ENCODE measurements around the gene SLC22A17.
"Not testable (repeated sequence)": the region's sequence is repeated elsewhere in the genome, so short reads cannot be mapped to it uniquely, and the experiment has no call there.

Gene SLC22A17

GRCh38 chr14:23389396-23389795 lies 36.7 kb upstream of the SLC22A17 start:
- Histone ChIP-seq H3K4me1 (ENCODE audit: control insufficient read depth, insufficient read depth, low read length, poor library complexity, severe bottlenecking) (no peaks in the 10 kb centered on the region), H3K27me3 (replicated peaks; ENCODE audit: control insufficient read depth, insufficient read depth, low read length, poor library complexity, severe bottlenecking) (no peaks in the 10 kb centered on the region), H3K27ac (ENCODE audit: insufficient read depth, low read length, poor library complexity, severe bottlenecking) (no peak overlapping the region), H3K36me3 (ENCODE audit: control insufficient read depth, insufficient read depth, low read length) (no peaks in the 10 kb centered on the region), H3K4me3 (ENCODE audit: insufficient read depth, low read depth, low read length, poor library complexity, severe bottlenecking) (no peak overlapping the region), H3K9me3 (ENCODE audit: control insufficient read depth, low read length) (no peaks in the 10 kb centered on the region)
- DNase-seq, result no peak

DNA sequence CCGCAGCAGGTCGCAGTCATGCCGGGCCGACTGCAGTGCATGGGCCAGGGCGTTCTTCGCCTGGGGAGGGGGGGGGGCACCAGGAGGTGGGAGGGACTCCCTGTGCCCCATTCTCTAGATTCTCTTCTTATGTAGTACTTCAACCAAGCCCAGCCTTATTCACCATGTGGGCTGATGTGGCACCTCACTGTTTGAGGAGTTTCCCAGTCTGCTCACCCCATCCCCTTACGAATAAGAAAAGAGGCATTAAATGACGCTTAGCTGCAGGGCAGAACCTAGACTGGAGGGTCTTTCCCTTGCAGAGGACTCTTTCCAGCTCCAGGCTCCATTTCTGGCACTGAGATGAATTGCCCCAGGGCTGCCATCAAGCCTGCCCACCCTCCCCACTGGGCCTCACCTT lies 36.3 kb upstream of the SLC22A17 start:
- Histone ChIP-seq H3K4me3 (ENCODE audit: insufficient read depth, low read depth, low read length, poor library complexity, severe bottlenecking) (no peak overlapping the region), H3K27ac (ENCODE audit: insufficient read depth, low read length, poor library complexity, severe bottlenecking) (no peak overlapping the region), H3K36me3 (ENCODE audit: control insufficient read depth, insufficient read depth, low read length) (no peaks in the 10 kb centered on the region), H3K4me1 (ENCODE audit: control insufficient read depth, insufficient read depth, low read length, poor library complexity, severe bottlenecking) (no peaks in the 10 kb centered on the region), H3K9me3 (ENCODE audit: control insufficient read depth, low read length) (no peaks in the 10 kb centered on the region), H3K27me3 (replicated peaks; ENCODE audit: control insufficient read depth, insufficient read depth, low read length, poor library complexity, severe bottlenecking) (no peaks in the 10 kb centered on the region)
- DNase-seq, result no peak

GRCh38 chr14:23387916-23388882 lies 35.5 kb upstream of the SLC22A17 start:
- Histone ChIP-seq H3K36me3 (ENCODE audit: control insufficient read depth, insufficient read depth, low read length) (no peaks in the 10 kb centered on the region), H3K4me3 (ENCODE audit: insufficient read depth, low read depth, low read length, poor library complexity, severe bottlenecking) (no peak overlapping the region), H3K27me3 (replicated peaks; ENCODE audit: control insufficient read depth, insufficient read depth, low read length, poor library complexity, severe bottlenecking) (no peaks in the 10 kb centered on the region), H3K27ac (ENCODE audit: insufficient read depth, low read length, poor library complexity, severe bottlenecking) (no peak overlapping the region), H3K9me3 (ENCODE audit: control insufficient read depth, low read length) (no peaks in the 10 kb centered on the region), H3K4me1 (ENCODE audit: control insufficient read depth, insufficient read depth, low read length, poor library complexity, severe bottlenecking) (no peaks in the 10 kb centered on the region)
- DNase-seq, result no peak

GRCh38 chr14:23386999-23387398 lies 34.3 kb upstream of the SLC22A17 start:
- no peak overlapping the region for H3K27ac ChIP-seq (ENCODE audit: insufficient read depth, low read length, poor library complexity, severe bottlenecking)
- H3K4me3 ChIP-seq (ENCODE audit: insufficient read depth, low read depth, low read length, poor library complexity, severe bottlenecking), result no peak overlapping the region
- H3K36me3 ChIP-seq (ENCODE audit: control insufficient read depth, insufficient read depth, low read length), result no peaks in the 10 kb centered on the region
- H3K27me3 ChIP-seq (replicated peaks; ENCODE audit: control insufficient read depth, insufficient read depth, low read length, poor library complexity, severe bottlenecking), result no peaks in the 10 kb centered on the region
- no peaks in the 10 kb centered on the region for H3K4me1 ChIP-seq (ENCODE audit: control insufficient read depth, insufficient read depth, low read length, poor library complexity, severe bottlenecking)
- H3K9me3 ChIP-seq (ENCODE audit: control insufficient read depth, low read length), result no peaks in the 10 kb centered on the region
- DNase-seq, result no peak

GRCh38 chr14:23386266-23386657 lies 33.6 kb upstream of the SLC22A17 start:
- not testable (repeated sequence) for H3K27ac ChIP-seq (ENCODE audit: insufficient read depth, low read length, poor library complexity, severe bottlenecking); H3K4me1 ChIP-seq (ENCODE audit: control insufficient read depth, insufficient read depth, low read length, poor library complexity, severe bottlenecking); H3K36me3 ChIP-seq (ENCODE audit: control insufficient read depth, insufficient read depth, low read length); DNase-seq; H3K9me3 ChIP-seq (ENCODE audit: control insufficient read depth, low read length); H3K27me3 ChIP-seq (replicated peaks; ENCODE audit: control insufficient read depth, insufficient read depth, low read length, poor library complexity, severe bottlenecking); H3K4me3 ChIP-seq (ENCODE audit: insufficient read depth, low read depth, low read length, poor library complexity, severe bottlenecking)

DNA sequence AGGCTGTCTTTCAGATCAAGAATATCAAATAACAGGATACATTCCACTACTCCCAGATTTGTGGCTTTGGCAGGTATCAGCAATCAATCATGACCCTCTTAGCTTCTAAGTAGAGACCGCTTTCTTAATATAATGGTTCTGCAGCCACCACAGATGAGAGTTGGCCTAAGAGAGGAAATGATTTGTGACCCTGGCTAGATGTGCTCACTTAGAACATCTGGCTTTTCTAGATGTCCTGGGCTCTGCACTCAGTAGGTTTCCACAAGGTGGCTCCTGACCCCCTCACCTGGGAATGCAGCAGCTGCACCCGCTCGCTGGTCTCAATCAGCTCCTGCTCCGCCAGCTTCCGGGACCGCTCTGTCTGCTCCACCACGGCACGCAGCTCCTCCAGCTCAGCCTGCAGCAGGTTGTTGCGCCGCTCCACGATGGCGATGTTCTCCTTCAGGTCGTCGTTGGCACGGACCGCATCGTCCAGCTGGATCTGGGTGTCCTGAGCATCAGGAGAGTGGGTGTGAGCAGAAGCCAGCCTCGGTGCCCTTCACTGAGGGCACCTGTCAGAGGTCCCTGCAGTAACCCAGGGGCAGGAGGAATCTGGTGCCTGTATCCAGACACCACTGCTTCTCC lies 33.1 kb upstream of the SLC22A17 start:
- Histone ChIP-seq H3K27me3 (replicated peaks; ENCODE audit: control insufficient read depth, insufficient read depth, low read length, poor library complexity, severe bottlenecking) (no peaks in the 10 kb centered on the region), H3K4me3 (ENCODE audit: insufficient read depth, low read depth, low read length, poor library complexity, severe bottlenecking) (no peak overlapping the region), H3K4me1 (ENCODE audit: control insufficient read depth, insufficient read depth, low read length, poor library complexity, severe bottlenecking) (no peaks in the 10 kb centered on the region), H3K27ac (ENCODE audit: insufficient read depth, low read length, poor library complexity, severe bottlenecking) (no peak overlapping the region), H3K36me3 (ENCODE audit: control insufficient read depth, insufficient read depth, low read length) (no peaks in the 10 kb centered on the region), H3K9me3 (ENCODE audit: control insufficient read depth, low read length) (no peaks in the 10 kb centered on the region)
- DNase-seq, result no peak

- Histone ChIP-seq H3K4me3 (ENCODE audit: insufficient read depth, low read depth, low read length, poor library complexity, severe bottlenecking) (no peak overlapping the region), H3K9me3 (ENCODE audit: control insufficient read depth, low read length) (no peaks in the 10 kb centered on the region), H3K27ac (ENCODE audit: insufficient read depth, low read length, poor library complexity, severe bottlenecking) (no peak overlapping the region), H3K4me1 (ENCODE audit: control insufficient read depth, insufficient read depth, low read length, poor library complexity, severe bottlenecking) (no peaks in the 10 kb centered on the region), H3K27me3 (replicated peaks; ENCODE audit: control insufficient read depth, insufficient read depth, low read length, poor library complexity, severe bottlenecking) (no peaks in the 10 kb centered on the region), H3K36me3 (ENCODE audit: control insufficient read depth, insufficient read depth, low read length) (no peaks in the 10 kb centered on the region)
- no peak for DNase-seq
Observed at GRCh38 chr14:23385244-23385641, 32.6 kb upstream of the SLC22A17 start.

DNA sequence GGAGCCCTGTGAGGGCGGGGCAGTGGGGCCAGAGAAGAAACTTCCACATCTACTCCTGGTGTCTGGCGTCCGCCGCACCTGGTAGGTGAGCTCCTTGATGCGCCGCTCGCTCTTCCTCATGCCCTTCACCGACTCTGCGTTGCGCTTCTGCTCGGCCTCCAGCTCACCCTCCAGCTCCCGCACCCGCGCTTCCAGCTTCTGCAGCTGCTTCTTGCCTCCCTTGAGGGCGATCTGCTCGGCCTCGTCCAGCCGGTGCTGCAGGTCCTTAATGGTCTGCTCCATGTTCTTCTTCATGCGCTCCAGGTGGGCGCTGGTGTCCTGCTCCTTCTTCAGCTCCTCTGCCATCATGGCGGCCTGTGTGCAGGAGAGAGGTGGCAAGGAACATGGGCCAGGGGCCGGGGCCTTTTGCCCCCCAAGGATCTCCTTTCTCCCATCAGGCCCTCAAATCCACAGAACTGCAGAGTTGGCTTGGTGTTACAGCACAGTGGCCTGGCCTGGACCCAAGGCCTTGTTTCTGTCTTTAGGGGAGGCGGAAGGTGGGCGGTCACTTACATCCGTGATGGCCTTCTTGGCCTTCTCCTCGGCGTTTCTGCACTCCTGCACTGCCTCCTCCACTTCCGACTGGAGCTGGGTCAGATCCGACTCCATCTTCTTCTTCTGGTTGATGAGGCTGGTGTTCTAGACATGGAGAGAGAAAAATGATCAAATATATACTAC lies 31.8 kb upstream of the SLC22A17 start:
- DNase-seq, result no peak
- Histone ChIP-seq H3K36me3 (ENCODE audit: control insufficient read depth, insufficient read depth, low read length) (no peaks in the 10 kb centered on the region), H3K9me3 (ENCODE audit: control insufficient read depth, low read length) (no peaks in the 10 kb centered on the region), H3K4me1 (ENCODE audit: control insufficient read depth, insufficient read depth, low read length, poor library complexity, severe bottlenecking) (no peaks in the 10 kb centered on the region), H3K27ac (ENCODE audit: insufficient read depth, low read length, poor library complexity, severe bottlenecking) (no peak overlapping the region), H3K4me3 (ENCODE audit: insufficient read depth, low read depth, low read length, poor library complexity, severe bottlenecking) (no peak overlapping the region), H3K27me3 (replicated peaks; ENCODE audit: control insufficient read depth, insufficient read depth, low read length, poor library complexity, severe bottlenecking) (no peaks in the 10 kb centered on the region)

DNA sequence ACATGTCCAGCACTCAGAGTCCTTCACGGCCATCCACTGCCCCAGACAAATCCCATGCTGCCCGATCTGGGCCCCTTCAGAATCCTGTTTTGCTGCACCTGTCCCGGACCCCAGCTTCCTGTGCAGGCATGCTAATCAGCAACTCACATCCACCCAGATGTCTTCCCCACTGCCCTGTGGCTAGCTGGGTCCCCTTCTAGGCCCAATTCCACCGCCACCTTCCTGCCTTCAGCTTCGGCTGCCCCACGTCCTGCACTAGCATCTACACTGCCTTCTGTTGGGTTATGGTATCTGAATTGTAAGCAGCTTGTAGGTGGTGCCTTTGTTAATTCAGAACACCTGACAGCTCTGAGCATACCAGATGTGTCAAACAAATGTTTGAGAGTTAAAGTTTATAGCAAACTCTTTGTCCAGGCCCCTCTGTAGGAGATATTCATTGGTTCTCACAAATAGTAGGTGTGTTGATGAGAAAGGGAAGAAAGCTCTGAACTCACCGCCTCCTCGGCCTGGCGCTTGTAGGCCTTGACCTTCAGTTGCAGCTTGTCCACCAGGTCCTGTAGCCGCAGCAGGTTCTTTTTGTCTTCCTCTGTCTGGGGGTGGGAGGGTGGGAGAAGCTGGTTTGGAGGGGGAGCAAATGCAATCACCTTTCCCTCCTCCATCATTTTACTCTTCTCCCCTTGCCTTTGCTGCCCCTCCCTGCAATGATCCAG lies 30.2 kb upstream of the SLC22A17 start:
- no peaks in the 10 kb centered on the region for H3K4me1 ChIP-seq (ENCODE audit: control insufficient read depth, insufficient read depth, low read length, poor library complexity, severe bottlenecking)
- H3K4me3 ChIP-seq (ENCODE audit: insufficient read depth, low read depth, low read length, poor library complexity, severe bottlenecking), result no peak overlapping the region
- no peaks in the 10 kb centered on the region for H3K9me3 ChIP-seq (ENCODE audit: control insufficient read depth, low read length)
- H3K27ac ChIP-seq (ENCODE audit: insufficient read depth, low read length, poor library complexity, severe bottlenecking), result no peak overlapping the region
- H3K27me3 ChIP-seq (replicated peaks; ENCODE audit: control insufficient read depth, insufficient read depth, low read length, poor library complexity, severe bottlenecking), result no peaks in the 10 kb centered on the region
- no peak for DNase-seq
- H3K36me3 ChIP-seq (ENCODE audit: control insufficient read depth, insufficient read depth, low read length), result no peaks in the 10 kb centered on the region

Measured in effector memory CD4-positive, alpha-beta T cell (primary cell).